Skeletal muscle cell (primary cell): ENCODE data around the gene PKP4.

Experiments
- DNase-seq: peaks from one replicate; pipeline ENCODE4 v3.0.0-alpha.2; 2010; ENCODE audit warnings: low read depth
- H3K4me3 ChIP-seq: 2 replicates; pipeline ENCODE4 v1.5.1; 2011; ENCODE audit warnings: low read depth, mild to moderate bottlenecking, control low read depth, low read length, moderate library complexity

PKP4 gene

DNA sequence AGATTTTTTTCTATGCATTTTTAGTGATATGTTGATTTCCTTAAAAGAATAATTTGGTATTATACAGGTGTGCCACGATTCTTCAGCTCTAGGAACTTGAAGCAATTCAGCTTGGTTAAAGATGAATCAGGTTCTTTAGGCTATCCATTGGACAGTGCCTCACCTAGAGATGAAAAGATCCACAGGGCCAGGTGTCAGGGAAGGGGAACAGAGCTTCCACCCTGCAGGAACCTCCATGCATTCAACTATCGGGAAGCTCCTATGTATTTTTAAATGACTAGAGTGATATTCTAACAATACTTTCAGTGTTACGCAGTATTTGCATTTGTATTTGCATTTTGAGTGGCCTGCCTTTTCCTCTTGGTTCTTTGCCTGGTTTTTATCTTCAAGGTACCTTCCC is 40.2 kb downstream of the PKP4 start:
- no peak for DNase-seq
- no peak overlapping the region for H3K4me3 ChIP-seq

DNA sequence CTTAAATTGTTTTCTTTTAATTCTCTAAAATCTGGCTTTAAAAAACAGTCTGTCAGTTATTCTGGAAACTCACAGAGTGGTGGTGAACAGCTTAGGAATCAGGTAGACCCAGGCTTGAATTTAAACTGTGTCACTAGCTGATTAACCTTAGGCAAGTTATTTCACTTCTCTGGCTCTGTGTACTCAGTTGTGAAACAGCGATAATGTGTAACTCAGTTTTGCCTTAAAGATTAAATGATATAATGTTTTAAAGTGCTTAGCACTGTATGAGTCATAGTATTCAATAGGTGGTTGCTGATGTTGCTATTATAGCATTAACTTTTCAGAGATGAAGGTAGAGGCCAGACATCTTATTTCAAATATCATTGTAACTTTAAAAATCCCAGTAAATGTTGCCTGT is 40.7 kb downstream of the PKP4 start:
- DNase-seq = no peak
- no peak overlapping the region for H3K4me3 ChIP-seq

DNA sequence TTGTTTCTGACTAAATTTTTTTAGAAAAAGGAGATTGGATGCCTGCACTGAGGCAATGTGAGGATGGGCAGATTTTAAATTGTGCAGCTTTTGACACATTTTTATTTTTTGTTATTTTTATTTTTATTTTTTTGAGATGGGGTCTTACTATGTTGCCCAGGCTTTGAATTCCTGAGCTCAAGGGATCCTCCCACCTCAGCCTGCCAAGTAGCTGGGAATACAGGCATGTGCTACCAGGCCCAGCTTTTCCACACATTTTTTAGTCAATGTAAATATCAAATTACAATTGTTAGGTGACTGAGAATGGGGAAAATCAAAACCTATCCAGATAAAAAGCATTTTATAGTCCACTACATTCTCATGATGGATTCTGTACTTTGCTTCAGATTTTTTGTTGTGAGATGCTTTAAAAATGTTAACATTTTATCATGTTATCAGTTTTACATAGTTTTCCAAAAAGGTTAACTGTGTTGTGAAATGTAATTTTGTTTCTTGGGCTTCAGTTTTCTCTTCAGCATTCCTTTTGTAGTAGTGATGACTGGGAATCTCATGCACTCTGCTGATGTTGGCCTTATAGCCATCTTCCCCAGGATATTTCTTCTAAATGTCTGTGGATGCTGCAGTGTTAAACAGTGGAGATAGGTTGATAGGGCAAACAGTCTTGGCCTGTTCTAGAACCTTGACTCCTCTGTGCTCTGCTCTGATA is 41.4 kb downstream of the PKP4 start:
- no peak overlapping the region for H3K4me3 ChIP-seq
- no peak for DNase-seq

DNA sequence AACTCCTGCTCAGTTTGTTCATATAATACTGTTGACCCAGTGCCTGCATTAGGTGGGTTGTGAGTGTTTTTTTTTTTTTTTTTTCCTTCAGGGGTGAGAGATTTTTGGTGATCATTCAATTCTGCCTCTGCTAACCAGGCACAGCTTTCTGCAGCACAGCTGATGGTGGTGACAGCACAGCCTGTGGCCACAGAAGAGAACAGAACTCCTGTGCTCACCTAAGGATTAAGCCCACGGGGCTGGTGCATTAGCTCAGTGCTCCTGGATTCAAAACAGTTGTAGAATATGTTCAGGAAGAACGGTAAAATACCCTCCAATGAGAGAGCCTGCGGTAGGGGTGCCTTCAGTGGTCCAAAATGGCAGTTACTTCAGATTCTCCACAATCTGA is 42.0 kb downstream of the PKP4 start:
- no peak overlapping the region for H3K4me3 ChIP-seq
- DNase-seq = no peak

DNA sequence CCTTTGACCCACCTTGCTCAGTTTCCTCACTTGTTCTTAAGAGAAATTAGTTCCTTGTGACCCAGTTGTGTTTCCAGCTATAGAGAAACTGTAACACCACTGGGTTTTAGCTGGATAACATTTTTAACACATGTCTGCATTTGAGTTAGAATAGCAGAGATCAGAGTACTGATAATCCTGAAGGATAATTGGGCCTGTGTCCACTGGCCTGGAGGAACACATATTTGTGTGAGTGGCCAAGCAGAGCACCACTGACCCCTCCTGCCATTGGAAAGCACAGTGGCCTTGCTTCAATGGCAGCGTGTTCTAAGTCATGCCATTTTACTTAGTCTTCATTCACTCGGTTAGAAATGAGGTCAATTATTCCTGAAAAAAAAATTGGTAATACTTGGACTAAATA is 42.6 kb downstream of the PKP4 start:
- no peak overlapping the region for H3K4me3 ChIP-seq
- DNase-seq = no peak

DNA sequence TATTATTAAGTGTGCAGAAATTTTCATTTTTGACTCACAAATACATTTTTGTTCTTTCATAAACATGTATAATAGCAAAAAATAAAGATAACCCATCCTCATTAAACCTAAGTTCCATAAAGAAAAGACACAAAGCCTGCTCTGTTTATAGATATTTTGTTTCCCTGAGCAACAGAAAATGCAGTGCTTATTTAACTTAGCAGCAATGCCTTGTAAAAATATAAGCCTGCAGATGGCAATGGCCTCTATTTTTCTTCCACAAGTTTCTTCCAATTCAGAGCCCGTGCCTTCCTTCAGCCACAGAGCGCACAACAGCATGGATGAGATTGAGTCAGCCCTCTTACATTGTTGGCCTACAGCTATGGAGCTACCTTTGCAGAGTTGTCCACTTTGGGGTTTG is 43.6 kb downstream of the PKP4 start:
- no peak overlapping the region for H3K4me3 ChIP-seq
- no peak for DNase-seq

DNA sequence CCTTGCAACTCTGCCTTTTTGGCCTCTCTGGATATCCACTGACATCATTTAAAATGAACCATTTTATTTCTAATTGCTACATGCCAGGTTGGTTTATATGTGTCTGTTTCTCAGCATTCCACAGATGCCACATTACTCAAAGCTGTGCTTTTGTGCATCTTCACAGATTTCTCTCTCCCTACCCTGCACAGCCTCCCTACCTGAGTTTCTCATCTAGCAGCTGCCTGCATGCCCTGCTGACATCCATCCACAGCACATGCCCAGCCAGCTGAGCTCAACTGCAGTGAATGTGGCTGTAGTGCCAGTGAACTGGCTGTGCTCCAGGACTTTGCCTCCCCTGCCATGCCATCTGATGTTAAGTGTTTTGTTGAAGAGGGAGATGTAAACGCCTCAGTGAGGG is 44.5 kb downstream of the PKP4 start:
- no peak for DNase-seq
- no peak overlapping the region for H3K4me3 ChIP-seq

DNA sequence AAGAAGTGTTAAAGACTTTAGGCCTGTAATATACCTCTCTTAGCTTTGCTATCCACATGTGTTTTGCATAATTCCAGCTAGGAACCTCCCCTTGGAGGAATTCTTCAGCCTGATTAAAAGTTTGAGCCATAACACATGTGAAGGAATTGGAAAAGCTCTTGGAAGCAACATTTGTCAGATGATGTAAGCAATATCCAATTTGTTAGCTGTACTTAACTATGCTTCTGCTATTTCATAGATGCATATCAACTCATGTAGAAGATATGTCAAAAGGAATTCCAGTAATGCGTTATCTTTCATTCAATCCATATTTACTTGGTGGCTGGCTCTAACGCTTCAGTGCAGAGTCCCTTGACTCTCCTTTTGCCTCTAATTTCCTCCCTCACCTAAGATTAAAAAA is 46.2 kb downstream of the PKP4 start:
- DNase-seq = no peak

DNA sequence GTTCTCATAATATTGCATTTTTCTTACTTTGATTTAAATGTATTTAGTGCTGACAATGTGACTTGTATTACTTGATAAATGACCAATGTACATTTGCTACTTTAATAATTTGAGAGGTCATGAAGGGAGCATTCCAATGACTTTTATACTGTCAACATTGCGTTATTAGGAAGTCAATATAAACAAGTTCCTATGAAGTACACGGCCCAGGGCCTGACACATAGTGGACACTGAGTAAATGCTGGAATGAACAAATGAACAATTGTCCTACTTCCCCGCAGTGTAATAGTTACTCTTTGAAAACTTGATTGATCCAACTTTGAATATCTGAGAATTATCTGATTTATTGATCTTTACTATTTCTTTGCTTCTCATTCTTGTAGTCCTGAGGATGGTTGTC is 47.3 kb downstream of the PKP4 start:
- H3K4me3 ChIP-seq = no peak overlapping the region
- DNase-seq = no peak

More for the DNA sequence above, 46.2 kb downstream of the PKP4 start:
- H3K4me3 ChIP-seq = no peak overlapping the region

DNA sequence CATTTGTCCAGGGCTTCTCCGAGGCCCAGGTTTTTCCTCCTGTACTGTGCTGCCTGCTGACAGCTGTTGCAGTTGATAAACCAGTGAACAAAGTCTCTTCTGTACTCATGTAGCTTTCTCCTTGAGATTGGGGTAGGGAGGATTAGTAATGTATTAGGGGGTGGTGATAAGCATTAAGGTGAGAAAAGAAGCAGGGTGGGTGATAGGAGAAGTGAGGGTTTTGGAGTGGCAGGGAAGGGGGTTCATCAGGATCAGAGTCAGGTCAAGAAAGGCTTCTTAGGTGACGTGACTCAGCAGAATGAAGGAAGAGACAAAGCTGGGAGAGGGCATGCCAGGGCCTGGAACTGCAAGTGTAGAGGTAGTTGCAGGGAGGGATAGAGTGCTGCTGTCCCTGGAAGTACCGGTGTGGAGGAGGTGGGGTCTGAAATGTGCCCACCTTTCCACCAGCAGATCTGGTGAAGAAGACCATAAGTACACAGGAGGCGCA is 48.7 kb downstream of the PKP4 start:
- no peak for DNase-seq
- H3K4me3 ChIP-seq = no peak overlapping the region

DNA sequence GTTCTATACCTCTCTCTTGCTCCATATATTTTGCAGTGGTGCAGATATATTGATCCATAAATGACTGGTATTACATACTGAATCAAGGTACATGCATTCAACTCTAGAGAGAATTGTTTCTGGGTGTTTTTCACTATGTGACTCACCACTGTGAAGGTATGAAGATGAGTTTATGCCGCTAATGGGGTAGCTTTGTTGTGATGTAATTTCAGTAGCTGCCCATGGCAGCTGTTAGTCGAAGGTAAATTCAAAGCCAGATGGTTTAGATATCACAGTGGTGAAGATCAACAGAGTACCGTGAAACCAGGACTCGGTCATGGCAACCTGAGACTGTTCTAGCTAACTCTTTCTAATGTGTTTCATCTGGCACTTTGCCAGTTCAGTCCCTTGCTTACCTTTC is 50.4 kb downstream of the PKP4 start:
- no peak for DNase-seq
- H3K4me3 ChIP-seq = no peak overlapping the region

DNA sequence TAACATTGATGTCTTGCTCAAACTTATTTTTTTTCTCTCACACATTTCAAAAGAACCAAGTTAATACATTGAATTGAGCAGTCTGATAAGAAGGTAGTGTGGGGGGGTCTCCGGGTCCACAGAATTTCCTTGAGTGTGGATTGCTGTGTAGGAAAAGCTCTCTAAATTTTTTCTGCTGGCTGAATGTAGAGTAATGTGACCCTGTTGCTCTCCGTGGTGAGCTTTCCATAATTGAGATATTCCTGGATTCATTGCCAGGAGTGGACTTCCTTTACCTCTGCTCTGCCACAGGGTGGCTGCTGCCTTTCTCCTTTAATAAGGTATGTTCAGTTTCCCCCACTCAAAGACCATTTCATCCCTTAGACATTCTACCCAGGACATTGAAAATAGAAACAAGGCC is 50.9 kb downstream of the PKP4 start:
- no peak for DNase-seq
- H3K4me3 ChIP-seq = no peak overlapping the region

DNA sequence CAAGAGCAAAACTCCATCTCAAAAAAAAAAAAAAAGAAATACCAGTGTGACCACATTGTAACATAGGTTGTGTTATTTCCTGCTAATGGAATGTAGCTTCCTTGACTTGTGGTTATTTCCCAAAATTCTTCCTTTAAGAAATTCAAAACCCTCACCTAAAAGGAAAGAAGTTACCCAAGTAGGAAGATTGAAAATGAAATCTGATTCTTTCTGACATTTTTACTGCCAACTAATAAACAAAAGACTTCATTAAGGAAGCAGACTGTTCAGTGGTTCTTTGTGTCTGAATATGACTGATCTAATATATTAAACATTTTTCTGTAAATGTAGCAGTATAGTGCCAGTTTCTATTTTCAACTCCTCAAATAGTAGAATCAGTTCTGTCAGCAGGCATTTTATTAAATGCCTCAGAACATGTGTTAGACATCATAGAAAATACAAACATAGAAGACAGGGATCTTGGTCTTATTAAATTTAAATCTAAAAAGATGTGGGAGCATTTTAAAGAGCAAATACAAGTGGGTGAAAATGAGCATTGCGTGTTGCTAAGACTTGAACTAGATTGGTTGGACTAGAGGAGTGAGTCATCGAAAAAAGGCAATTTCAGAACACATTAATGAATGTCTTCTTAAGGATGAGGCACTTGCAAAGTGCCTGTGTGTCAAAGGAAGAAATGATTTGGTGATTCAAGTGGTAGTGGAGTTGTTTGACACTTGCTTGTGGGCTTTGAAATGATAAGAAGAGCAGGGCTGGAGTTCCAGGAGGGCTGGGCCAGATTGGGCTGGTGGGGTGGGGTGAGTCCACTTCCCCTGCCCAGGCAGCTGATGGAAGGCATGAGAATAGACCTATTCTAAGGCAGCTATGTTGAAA is 53.4 kb downstream of the PKP4 start:
- no peak overlapping the region for H3K4me3 ChIP-seq
- no peak for DNase-seq

DNA sequence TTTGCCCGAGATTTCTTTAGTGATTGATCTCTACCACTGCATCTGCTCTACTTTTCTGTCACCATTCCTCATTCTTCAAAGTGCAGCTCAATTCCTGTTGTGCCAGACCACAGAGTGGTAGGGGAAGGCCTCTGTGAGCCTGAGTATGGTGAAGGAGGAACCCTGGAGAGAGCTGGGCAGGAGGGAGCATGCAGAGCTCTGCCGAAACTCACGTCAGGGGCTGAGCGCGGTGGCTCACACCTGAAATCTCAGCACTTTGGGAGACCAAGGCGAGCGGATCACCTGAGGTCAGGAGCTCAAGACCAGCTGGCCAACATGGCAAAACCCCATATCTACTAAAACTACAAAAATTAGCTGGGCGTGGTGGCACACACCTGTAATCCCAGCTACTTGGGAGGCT is 54.1 kb downstream of the PKP4 start:
- no peak for DNase-seq
- H3K4me3 ChIP-seq = no peak overlapping the region

DNA sequence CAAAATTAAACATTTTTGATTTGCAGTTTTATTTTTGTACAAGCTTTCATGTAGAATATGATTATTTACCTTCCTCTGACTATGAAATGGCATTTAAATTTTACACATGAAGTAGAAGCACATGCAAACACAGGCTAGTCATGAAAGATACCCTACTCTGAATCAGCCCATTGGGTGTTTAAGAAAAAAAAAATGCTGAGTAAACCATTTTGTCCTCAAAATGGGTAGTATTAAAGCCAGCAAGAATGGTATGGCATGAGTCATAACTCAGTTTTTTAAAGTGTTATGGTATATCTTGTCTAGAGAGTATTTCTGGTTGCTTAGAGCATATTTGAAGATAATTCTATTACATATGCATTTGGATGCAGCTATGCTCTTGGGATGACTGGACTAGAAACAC is 55.0 kb downstream of the PKP4 start:
- DNase-seq = no peak
- H3K4me3 ChIP-seq = no peak overlapping the region

DNA sequence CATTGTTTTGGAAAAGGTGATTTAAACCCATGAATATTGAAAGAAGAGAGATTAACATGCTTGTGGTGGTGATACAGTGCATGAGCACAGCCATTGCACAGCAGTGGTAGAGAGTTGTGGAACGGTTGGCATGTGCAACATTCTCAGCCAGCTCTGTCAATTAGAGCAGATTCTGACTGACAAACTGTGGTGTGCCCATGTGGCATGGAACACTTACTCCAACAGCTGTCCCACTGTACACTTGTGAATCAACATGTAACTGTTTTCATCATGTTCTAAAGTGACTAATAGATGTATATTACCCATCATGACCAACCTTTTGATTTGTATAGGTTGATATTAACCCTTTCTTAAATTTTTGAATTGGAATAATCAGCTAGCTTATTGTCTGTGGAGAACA is 55.6 kb downstream of the PKP4 start:
- no peak overlapping the region for H3K4me3 ChIP-seq
- DNase-seq = no peak

DNA sequence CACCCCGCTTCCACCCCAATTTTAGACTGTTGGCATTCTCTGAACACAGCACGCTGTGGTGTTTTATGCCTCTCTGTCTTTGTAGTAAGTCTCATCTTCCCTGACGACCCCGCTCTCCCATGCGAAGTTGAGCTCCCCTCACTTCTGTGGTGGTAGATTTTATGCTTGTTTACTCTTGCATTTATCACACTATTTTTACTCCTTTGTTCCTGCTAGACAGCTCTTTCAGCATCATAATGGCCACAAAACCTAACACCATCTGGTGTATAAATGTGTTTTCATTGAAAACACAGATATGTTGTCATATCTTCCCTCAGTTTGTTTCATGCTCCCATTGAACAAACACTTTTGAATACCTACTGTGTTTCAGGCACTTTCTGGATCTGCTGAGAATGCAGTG is 57.1 kb downstream of the PKP4 start:
- no peak for DNase-seq
- no peak overlapping the region for H3K4me3 ChIP-seq

DNA sequence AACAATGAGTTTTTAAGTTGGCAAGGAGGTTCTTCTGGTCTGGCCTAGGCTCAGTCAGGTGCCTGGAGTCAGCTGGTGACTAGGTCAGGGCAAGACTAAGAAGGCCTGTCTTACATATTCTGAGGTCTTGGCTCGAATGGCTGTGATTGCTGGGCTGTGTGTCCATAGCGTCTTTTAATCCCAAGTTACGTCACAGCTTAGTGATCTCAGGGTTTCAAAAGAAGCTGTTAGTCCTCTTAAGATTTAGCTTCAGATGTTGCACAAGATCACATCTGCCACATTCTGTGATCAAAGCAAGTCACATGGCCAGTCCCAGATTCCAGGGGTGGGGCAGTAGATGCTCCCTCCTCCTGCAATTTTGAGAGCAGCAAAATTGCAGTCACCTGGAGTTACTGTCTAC is 61.3 kb downstream of the PKP4 start:
- DNase-seq = no peak
- no peak overlapping the region for H3K4me3 ChIP-seq

DNA sequence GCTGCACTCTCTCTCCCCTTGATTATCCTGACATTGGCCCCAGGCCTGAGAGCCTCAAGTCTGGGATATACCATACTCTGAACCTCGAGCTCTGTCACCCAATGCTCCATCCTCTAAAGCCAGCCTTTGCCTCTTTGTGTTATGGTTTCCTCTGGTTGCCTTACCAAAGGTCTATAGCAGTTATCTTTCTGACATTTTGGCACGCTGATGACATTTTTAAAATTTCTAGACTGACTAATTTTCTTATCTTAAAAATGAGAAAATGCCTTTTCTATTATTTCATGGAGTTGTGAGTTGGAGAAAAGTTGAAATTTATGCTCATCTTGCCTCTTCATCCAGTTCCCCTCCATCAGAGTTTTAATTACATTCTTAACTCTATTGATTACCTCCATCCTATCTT is 62.7 kb downstream of the PKP4 start:
- no peak overlapping the region for H3K4me3 ChIP-seq

DNA sequence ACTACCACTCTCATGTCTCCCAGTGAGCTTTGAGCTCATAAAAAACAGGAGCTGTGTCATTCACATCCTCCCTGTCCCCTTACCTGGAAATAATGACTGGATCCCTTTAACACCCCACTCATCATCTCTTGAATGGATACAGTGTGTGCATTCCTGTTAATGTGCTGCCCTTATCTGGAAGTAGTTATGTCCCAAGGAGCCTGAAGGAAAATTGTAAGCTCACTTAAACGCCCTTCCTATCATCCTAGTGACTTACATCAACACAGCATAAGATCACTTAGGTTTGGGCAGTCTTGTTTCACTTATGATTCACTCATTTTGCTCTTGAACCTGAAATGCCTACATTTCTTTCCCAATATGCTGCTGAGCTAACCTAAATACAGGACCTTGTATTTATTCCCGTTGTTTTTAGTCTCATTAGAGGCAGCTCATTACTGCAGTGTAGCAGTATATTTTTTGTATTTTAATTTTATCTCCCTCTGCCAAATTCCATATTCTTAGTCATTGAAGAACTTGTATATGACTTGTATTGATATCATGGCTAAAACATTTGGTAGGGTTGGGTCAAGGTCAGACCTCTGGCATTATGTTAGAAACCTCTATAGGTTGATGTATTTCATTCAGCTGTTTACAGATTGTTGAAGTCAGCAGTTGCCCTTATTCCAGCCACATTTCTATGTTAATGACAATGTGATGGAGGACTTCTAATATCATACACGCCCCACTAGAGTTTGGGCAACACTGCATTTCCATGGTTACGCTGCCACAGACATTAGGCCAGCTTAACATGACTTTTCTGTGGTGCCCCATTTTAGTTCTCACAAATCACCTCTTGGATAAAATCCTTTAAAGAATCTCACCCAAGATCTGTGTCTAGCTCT is 72.9 kb downstream of the PKP4 start:
- DNase-seq = peak; percentile 25
- no peak overlapping the region for H3K4me3 ChIP-seq

More for the DNA sequence above, 62.7 kb downstream of the PKP4 start:
- DNase-seq = no peak
